T-helper 1 cell (primary cell): ENCODE results near the gene TACC2.

ENCODE experiments used
- DNase-seq, 5 donors: peaks; one replicate each; pipeline ENCODE4 v3.0.0-alpha.2; 2012 to 2020

The TACC2 gene

DNA sequence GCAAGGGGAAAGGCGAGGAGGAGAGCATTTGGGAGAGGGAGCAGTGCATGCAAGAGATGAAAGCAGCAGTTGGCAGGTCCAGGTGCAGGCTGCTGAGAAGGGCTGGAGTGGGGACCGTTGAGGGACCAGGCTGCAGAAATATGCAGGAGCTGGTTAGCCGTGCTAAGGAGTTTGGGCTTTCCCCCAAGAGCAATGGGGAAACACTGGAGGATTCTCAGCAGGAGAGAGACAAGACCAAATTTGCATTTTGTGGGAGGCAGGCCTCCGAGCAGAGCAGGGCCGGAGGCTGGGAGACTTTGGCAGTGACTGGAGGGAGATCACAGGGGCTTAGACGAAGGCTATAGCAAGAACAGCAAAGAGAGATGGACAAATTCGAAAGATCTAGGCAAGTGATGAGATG is 293.9 kb downstream of the TACC2 start:
- DNase-seq: no peak

DNA sequence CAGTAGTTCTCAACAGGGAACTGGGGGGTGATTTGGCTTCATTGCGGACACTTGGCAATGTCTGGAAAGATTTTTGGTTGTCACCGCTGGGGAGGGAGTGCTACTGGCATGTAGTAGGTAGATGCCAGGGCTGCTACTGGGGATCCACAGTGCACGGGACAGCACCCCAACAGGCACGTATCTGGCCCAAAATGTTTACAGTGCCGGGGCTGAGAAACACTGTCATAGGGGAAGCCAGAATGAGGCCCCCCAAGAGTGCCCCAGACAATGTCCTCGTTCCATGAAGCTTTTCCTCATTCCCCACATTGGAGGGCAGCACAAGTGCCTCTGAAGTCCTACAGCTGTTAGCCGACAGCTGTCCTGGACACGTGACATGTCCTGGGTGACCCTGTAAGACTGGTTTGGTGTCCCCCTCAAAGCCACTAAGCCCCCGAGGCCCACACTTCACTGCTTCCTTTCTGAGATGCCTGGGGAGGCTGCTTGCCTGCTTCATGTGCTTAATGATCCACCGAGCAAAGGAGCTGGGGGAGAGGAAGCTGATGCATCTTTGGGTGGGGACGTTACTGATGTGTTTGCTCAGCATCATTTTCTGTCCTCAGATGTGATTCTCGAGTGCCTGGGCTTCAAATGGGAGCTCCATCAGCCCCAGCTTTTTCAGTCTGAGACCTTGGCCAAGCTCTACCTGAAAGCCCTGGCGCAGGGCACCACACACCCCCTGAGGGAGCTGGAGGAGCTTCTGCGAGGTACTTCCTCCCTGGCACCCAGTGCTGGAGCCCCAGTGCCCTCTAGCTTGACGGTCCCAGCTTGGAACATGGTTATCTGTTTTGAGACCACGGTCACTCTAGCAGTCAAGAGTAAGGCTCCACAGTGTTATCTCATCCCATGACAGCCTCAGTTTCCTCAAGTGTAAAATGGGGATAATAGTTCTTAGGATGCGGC is 296.8 kb downstream of the TACC2 start:
- no peak for DNase-seq

GRCh38 chr10:122286867-122287266 is 297.9 kb downstream of the TACC2 start:
- no peak for DNase-seq

- no peak for DNase-seq
Observed at GRCh38 chr10:122287570-122287969, 298.6 kb downstream of the TACC2 start.

- no peak for DNase-seq
Observed at GRCh38 chr10:122288262-122288661, 299.3 kb downstream of the TACC2 start.

DNA sequence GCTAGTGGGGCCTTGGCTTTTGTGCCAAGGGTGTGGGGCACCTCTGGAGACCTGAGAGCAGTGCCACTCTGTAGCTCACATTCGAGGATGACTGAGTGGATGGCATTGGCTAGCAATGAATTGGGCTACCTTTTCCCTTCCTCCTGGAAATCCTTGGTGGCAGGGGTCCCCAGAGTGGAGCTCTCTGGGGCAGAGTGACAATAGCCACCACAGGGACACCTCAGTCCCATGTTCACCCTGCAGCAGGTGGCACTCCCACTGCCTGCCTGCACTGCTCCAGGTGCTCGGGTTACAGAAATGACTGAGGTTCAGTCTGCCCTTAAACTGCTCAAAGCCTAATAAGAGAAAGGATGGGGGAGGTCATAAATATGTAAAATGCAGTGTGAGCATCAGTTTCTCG is 300.0 kb downstream of the TACC2 start:
- DNase-seq: no peak

- no peak for DNase-seq
Observed at GRCh38 chr10:122290334-122290733, 301.4 kb downstream of the TACC2 start.

DNA sequence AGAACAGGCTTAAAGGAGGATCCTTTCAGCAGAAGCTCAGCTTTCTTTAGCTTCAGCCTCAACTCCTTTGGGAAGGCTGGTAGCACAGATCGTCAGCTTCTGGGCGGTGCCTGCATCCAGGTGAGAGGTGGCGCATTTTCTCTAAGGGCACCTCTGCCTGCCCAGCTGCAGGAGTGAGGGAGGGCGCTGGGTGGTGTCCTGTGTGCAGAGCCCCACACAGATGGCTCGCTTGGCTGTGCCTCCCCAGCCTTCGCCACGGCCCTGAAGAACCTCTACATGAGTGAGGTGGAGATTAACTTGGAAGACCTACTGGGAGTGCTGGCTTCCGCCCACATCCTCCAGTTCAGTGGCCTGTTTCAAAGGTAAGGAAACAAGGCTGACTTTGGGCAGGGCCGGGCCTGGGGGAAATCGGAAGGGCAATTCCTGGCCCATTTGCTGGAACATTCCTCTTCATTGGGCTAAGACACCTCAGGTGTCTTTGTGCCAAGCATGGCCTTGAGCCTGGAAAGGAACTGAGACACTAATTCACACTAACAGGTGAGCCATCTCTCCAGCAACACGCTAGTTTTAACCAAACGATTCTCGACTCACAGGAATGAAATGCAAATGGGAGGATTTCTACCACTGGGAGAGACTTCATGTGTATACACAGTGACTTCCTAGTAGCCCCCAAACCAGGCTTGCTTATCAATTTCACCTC is 302.0 kb downstream of the TACC2 start:
- no peak for DNase-seq

DNA sequence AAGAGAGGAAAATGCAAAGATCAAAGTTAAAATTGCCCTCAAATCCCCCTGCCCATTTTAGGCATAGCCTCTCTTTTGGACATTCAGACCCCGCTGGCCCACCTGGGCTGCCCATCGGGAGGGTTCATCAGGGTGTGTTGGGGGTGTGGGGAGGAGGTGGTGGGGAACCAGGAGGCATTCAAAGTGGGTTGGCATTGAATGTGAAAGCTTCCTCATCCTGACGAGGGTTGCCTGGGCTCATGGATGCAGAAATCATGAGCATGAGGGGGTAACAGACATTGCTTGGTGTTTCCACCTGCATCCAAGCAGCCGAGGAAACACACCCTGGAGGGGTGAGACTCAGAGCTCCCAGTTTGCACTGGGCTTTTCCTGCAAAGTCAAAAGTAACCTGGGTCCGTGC is 302.8 kb downstream of the TACC2 start:
- no peak for DNase-seq

- DNase-seq: no peak
Observed at GRCh38 chr10:122292376-122292775, 303.4 kb downstream of the TACC2 start.

- peak in 1 of 5 donors; percentile 5 for DNase-seq
Observed at GRCh38 chr10:122293156-122293960, 304.4 kb downstream of the TACC2 start.

DNA sequence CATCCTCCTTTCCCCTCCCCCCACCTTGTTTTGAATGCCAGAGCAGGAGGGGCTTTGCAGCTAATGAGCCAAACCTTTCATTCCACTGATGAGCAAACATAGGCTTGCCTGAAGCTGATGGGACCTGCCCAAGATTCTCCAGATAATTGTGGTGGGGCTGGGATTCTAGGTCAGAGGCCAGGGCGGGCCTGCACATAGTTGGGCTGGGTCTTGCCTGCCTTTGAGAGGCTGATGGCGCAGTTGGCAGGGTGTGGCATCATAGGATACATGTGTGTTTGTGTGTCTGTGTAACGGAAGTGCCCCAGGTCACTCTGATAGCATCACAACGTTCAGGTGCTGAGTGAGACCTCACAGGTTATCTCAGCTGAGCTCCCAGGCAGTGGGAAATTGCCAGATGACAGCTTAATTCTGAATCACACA is 305.0 kb downstream of the TACC2 start:
- no peak for DNase-seq

DNA sequence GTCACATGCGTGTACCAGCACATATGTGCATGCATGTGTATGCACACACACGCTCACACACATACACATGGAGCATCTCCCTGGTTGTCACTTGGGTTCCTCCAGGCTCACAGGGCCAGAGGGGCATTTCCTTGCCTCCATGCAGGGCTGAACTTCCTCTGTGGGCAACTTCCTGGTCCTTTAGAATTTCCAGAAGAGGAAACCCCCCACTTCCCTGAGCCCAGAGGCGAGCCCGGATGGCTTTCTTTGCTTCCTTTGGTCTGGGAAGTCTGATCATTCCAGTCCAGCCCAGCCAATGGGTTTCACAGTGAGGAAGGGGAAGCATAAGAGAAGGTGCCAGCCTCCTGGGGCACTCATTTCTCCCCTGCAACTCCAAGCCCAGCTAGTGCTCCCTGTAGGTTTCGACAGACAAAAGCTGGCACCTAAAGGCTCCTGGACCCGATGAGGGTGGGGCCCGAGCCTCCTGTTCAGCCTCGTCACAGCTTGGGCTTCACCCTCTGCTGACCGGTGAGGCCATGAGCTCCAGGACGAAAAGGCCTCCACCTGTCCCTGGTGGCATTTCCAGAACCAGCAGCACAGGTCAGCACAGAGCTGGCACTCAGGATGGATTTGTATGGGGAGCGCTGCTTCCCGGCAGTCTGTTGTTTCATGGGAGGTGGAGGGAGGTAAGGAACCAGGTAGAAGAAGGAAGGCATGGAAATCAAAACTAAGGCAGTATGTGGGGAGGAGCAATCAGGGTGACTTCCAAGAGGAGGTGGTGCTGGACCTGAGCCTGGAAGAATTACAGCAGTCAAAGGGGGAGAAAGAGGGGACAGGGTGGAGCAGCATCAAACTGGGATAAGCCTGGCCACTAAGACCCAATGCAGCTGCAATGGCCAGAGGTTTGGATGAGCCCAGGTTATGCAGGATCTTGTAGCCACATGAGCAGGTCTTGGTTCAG is 305.8 kb downstream of the TACC2 start:
- DNase-seq: no peak

DNA sequence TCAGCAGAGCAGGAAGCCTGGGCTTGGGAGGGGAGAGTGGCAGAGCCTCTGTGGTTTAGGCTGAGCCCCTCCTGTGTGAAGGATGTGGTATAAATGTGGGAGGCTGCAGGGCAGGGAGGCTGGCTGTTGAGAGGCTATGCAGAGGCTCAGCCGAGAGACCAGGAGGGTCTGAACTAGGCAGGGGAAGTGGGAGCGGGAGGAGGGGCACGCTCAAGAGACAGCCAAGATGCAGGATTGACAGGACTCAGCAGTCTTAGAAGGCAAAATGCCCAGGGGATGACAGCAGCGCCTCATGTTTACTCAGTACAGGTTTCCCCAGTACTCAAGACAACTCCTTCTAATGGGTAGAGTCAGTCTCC is 306.5 kb downstream of the TACC2 start:
- no peak for DNase-seq

GRCh38 chr10:122296363-122297120 is 307.6 kb downstream of the TACC2 start:
- no peak for DNase-seq

DNA sequence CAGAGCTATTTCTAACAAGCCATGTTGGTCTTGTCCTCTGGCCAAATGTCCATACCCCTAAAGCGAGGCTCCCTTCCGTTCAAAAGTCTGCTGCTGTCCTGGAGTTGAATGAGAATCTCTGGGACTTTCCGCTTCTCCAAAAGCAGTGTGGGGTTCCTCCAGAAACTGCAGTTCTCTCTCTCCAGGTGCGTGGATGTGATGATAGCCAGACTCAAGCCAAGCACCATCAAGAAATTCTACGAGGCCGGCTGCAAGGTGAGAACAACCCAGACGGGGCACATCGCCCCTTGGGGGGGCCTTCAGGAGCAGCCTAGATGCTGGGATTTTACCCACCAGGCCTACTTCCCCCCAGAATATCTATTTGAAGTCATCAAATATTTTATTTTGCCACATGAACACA is 308.6 kb downstream of the TACC2 start:
- no peak for DNase-seq

GRCh38 chr10:122298206-122298597 is 309.2 kb downstream of the TACC2 start:
- DNase-seq: no peak

DNA sequence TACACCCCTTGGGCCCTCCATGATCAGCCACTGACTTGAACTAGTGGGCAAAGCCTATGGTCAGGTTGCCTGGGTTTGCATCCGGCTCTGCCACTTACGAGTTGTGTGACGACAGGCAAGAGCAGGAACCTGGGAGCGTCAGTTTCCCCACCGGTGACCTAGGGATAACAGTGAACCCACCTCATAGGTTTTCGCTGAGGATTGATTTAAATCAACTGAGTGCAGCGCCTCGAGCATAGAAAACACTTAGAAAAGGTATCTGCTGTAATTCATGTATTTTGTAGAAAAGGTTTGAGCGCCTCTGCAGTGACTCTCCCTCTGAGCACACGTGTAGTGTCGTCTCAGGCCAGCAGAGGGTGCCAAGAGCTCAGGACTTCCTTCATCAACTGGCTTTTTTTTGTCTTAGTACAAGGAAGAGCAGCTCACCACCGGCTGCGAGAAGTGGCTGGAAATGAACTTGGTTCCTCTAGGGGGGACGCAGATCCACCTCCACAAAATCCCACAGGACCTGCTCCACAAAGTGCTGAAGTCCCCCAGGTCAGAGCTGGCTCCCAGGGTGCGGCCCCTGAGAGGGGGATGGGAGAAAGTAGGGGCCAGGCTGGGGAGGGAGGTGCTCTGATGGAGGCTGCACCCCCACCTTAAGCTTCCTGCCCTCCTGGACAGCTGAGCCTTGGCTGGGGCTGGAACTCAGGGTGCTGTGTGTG is 309.8 kb downstream of the TACC2 start:
- DNase-seq: peak in 4 of 5 donors; percentile 38 to 62 (median 41)

GRCh38 chr10:122299423-122300075 is 310.6 kb downstream of the TACC2 start:
- DNase-seq: no peak
